OCI-LY3 (cell line): ENCODE results near the gene PLS1.

ENCODE experiments used
- CTCF ChIP-seq: fragments of 200-600, 300-600 bp; sonication (generic); IDR thresholded peaks from 2 replicates; pipeline ENCODE4 v1.5.1; 2014; ENCODE audit warnings: antibody characterized with exemption, low read length, low read depth
- EZH2phosphoT487 ChIP-seq: fragments of 200-600 bp; shearing (Covaris generic); IDR thresholded peaks from 2 replicates; pipeline ENCODE4 v1.6.1; 2018; ENCODE audit warnings: antibody characterized with exemption, mixed run types, low read depth

- no peak for TF ChIP-seq CTCF
- no peak for TF ChIP-seq EZH2phosphoT487
Observed at GRCh38 chr3:142646020-142646785, 50.0 kb downstream of the PLS1 start.
